HEK293 (cell line): ENCODE measurements around the gene BUB3.

Source experiments
- CTCF ChIA-PET: fragments of 350-600 bp; formaldehyde crosslinking; extraction: SDS; loops from one replicate; lab custom pipeline; 2021; ENCODE audit warnings: antibody characterized with exemption; lab: Yijun Ruan, JAX
- POLR2A ChIA-PET: fragments of 300-600 bp; formaldehyde crosslinking; extraction: SDS; loops from one replicate; lab custom pipeline; 2020; ENCODE audit warnings: antibody characterized with exemption, inconsistent platforms; lab: Yijun Ruan, JAX
- H3K27ac ChIP-seq: fragments of 200-500 bp; sonication (Bioruptor generic); 2 replicates; pipeline ENCODE4 v1.5.1; 2014; ENCODE audit warnings: low read depth, low read length, control low read depth, inconsistent platforms; ENCODE audit errors: extremely low read depth
- H3K36me3 ChIP-seq, 2 experiments: fragments of 200-500 bp in 1 of 2; sonication (Bioruptor generic) in 1 of 2; 1 replicate in 1 of 2; 2 replicates in 1 of 2; pipeline ENCODE4 v1.5.1; 2014 to 2017; ENCODE audit warnings: inconsistent platforms in 2 of 2, low read length in 2 of 2; ENCODE audit not compliant: control insufficient read depth in 2 of 2, insufficient read depth in 1 of 2
- H3K4me1 ChIP-seq: fragments of 200-500 bp; sonication (Bioruptor generic); 2 replicates; pipeline ENCODE4 v1.5.1; 2014; ENCODE audit warnings: mild to moderate bottlenecking, low read length, inconsistent platforms; ENCODE audit not compliant: control insufficient read depth, insufficient read depth
- H3K4me3 ChIP-seq: 2 replicates; pipeline ENCODE4 v1.5.1; 2011; ENCODE audit warnings: low read depth, mild to moderate bottlenecking, control low read depth, low read length, moderate library complexity
- H3K9me3 ChIP-seq: fragments of 200-500 bp; sonication (Bioruptor generic); 2 replicates; pipeline ENCODE4 v1.5.1; 2014; ENCODE audit warnings: low read depth, low read length, inconsistent platforms; ENCODE audit not compliant: control insufficient read depth, insufficient read depth
- EGR2 ChIP-seq: fragments of 450-650 bp; formaldehyde crosslinking; IDR thresholded peaks from 2 replicates; pipeline ENCODE4 v1.5.1; 2016; ENCODE audit warnings: low read depth, missing biosample characterization, missing genetic modification characterization
- PBX3 ChIP-seq: sonication (generic); formaldehyde crosslinking; IDR thresholded peaks from 2 replicates; pipeline ENCODE4 v1.8.1; 2022; ENCODE audit warnings: mild to moderate bottlenecking, moderate library complexity, missing genetic modification reagents
- TSHZ1 ChIP-seq: fragments of 450-650 bp; formaldehyde crosslinking; IDR thresholded peaks from 2 replicates; pipeline ENCODE4 v1.5.1; 2016; ENCODE audit warnings: missing biosample characterization, missing genetic modification characterization, borderline replicate concordance
- ZBTB26 ChIP-seq: fragments of 450-650 bp; formaldehyde crosslinking; optimal IDR thresholded peaks from 2 replicates; pipeline ENCODE3; 2016; ENCODE audit warnings: missing biosample characterization, mild to moderate bottlenecking, missing genetic modification characterization
- ZNF121 ChIP-seq: fragments of 450-650 bp; formaldehyde crosslinking; IDR thresholded peaks from 2 replicates; pipeline ENCODE4 v1.5.1; 2016; ENCODE audit warnings: missing biosample characterization, missing genetic modification characterization
- ZNF239 ChIP-seq: fragments of 450-650 bp; formaldehyde crosslinking; IDR thresholded peaks from 2 replicates; pipeline ENCODE4 v1.5.1; 2016; ENCODE audit warnings: missing biosample characterization, missing genetic modification characterization
- ZNF324 ChIP-seq: fragments of 450-650 bp; formaldehyde crosslinking; IDR thresholded peaks from 2 replicates; pipeline ENCODE4 v1.5.1; 2016; ENCODE audit warnings: missing biosample characterization, missing genetic modification characterization
- ZNF623 ChIP-seq: fragments of 450-650 bp; formaldehyde crosslinking; IDR thresholded peaks from 2 replicates; pipeline ENCODE4 v1.5.1; 2016; ENCODE audit warnings: missing biosample characterization, missing genetic modification characterization
- ZNF639 ChIP-seq: fragments of 450-650 bp; formaldehyde crosslinking; IDR thresholded peaks from 2 replicates; pipeline ENCODE4 v1.5.1; 2016; ENCODE audit warnings: missing biosample characterization, missing genetic modification characterization
- ZNF660 ChIP-seq: fragments of 450-650 bp; IDR thresholded peaks from 2 replicates; pipeline ENCODE4 v1.5.1; 2018; ENCODE audit warnings: missing biosample characterization, mild to moderate bottlenecking, missing genetic modification characterization
- ZNF707 ChIP-seq: fragments of 450-650 bp; formaldehyde crosslinking; IDR thresholded peaks from 2 replicates; pipeline ENCODE4 v1.5.1; 2016; ENCODE audit warnings: missing biosample characterization, missing genetic modification characterization
- ZNF830 ChIP-seq: fragments of 450-650 bp; IDR thresholded peaks from 2 replicates; pipeline ENCODE4 v1.5.0; 2018; ENCODE audit warnings: missing biosample characterization, missing genetic modification characterization, low read depth, mild to moderate bottlenecking, moderate library complexity
- ZSCAN30 ChIP-seq: fragments of 450-650 bp; IDR thresholded peaks from 2 replicates; pipeline ENCODE4 v1.5.1; 2018; ENCODE audit warnings: missing biosample characterization, mild to moderate bottlenecking, missing genetic modification characterization, moderate library complexity

Gene BUB3

GRCh38 chr10:123142701-123143161, 11.5 kb upstream of the BUB3 start:
- Histone ChIP-seq H3K27ac (no peak overlapping the region), H3K4me3 (no peak overlapping the region), H3K9me3 (no peaks in the 10 kb centered on the region), H3K4me1 (no peaks in the 10 kb centered on the region), H3K36me3 (no peaks in the 10 kb centered on the region)
- POLR2A ChIA-PET, result no interaction called here
- CTCF ChIA-PET, result no interaction called here
- TF ChIP-seq ZBTB26 (tag by site-specific recombination) (no peak), ZNF639 (tag by site-specific recombination) (no peak), ZSCAN30 (tag by site-specific recombination) (no peak), ZNF239 (tag by site-specific recombination) (no peak), ZNF121 (tag by site-specific recombination) (no peak)

GRCh38 chr10:123143162-123143824, 10.9 kb upstream of the BUB3 start:
- POLR2A ChIA-PET, result no interaction called here
- no peak overlapping the region for H3K27ac ChIP-seq

More at GRCh38 chr10:123143162-123143824, 10.9 kb upstream of the BUB3 start:
- Histone ChIP-seq H3K9me3 (no peaks in the 10 kb centered on the region), H3K36me3 (no peaks in the 10 kb centered on the region), H3K4me1 (no peaks in the 10 kb centered on the region; the same call in 1 of the 2 replicates), H3K4me3 (no peak overlapping the region)
- CTCF ChIA-PET, result no interaction called here
- no peak for TF ChIP-seq ZNF830 (tag by site-specific recombination)
- no peak for TF ChIP-seq TSHZ1 (tag by site-specific recombination)
- TF ChIP-seq ZNF660 (tag by site-specific recombination), result no peak
- TF ChIP-seq EGR2 (tag by site-specific recombination), result no peak
- TF ChIP-seq ZNF707 (tag by site-specific recombination), result no peak
- no peak for TF ChIP-seq PBX3 (CRISPR knock-in tag)
- no peak for TF ChIP-seq ZNF623 (tag by site-specific recombination)
- TF ChIP-seq ZNF324 (tag by site-specific recombination), result no peak
